ENCODE results near the gene APLP2. TPM values are rescaled to one million over a fixed set of nuclear protein-coding genes. Genes with fewer than 3 reads are reported as not detected.

APLP2 gene
- total and polyA plus RNA-seq, 4 donors, result 190 to 337 (median 233) TPM

- no peak for TF ChIP-seq CTCF (IDR thresholded peaks at IDR 0.05; ENCODE audit: low read depth, low read length, missing input control)
- no peak for TF ChIP-seq FOXA1 (IDR thresholded peaks at IDR 0.05)
- no peak for TF ChIP-seq HNF4G (IDR thresholded peaks at IDR 0.05)
- TF ChIP-seq, protein P1, sequence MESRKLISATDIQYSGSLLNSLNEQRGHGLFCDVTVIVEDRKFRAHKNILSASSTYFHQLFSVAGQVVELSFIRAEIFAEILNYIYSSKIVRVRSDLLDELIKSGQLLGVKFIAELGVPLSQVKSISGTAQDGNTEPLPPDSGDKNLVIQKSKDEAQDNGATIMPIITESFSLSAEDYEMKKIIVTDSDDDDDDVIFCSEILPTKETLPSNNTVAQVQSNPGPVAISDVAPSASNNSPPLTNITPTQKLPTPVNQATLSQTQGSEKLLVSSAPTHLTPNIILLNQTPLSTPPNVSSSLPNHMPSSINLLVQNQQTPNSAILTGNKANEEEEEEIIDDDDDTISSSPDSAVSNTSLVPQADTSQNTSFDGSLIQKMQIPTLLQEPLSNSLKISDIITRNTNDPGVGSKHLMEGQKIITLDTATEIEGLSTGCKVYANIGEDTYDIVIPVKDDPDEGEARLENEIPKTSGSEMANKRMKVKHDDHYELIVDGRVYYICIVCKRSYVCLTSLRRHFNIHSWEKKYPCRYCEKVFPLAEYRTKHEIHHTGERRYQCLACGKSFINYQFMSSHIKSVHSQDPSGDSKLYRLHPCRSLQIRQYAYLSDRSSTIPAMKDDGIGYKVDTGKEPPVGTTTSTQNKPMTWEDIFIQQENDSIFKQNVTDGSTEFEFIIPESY (IDR thresholded peaks at IDR 0.05), result no peak
- no peak for TF ChIP-seq SP1 (IDR thresholded peaks at IDR 0.05)
- no peak for TF ChIP-seq RXRA (IDR thresholded peaks at IDR 0.05)
- no peak for TF ChIP-seq FOXA2 (IDR thresholded peaks at IDR 0.05)
- TF ChIP-seq JUND (IDR thresholded peaks at IDR 0.05), result no peak
- TF ChIP-seq RAD21 (IDR thresholded peaks at IDR 0.05), result no peak
Measured at GRCh38 chr11:130047141-130047540, 22.6 kb upstream of the APLP2 start (continued).

DNA sequence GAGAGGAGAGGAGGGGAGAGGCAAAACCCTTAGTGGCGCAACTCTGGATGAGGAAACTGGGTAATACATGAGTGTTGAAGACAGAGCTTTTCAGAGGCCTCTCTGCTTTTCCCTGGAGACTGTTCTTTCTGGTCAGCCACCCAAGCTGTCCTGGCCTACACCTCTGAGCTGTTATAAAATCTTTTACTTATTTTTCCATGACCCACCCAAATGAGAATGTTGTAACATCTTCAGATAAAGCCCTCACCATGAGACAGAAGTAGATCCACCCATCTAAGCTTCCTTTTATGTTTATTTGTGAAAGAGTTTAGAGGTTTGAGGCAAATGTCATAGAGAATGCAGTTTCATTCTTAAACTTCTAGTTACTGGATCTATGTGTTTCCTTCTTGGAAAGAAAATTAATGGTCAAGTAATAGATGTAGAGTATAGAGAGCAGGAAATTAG, 20.3 kb upstream of the APLP2 start:
- TF ChIP-seq TAF1 (conservative IDR thresholded peaks at IDR 0.05) (no peak), JUND (IDR thresholded peaks at IDR 0.05) (no peak), HNF4A (conservative IDR thresholded peaks at IDR 0.05) (no peak), RXRA (IDR thresholded peaks at IDR 0.05) (no peak), YY1 (IDR thresholded peaks at IDR 0.05) (no peak), CTCF (IDR thresholded peaks at IDR 0.05; ENCODE audit: low read depth, low read length, missing input control) (no peak), NR2F2 (IDR thresholded peaks at IDR 0.05) (no peak), GABPA (IDR thresholded peaks at IDR 0.05 in 1 of 2, conservative IDR thresholded peaks at IDR 0.05 in 1 of 2) (no peak), ATF3 (IDR thresholded peaks at IDR 0.05) (no peak), EGR1 (IDR thresholded peaks at IDR 0.05; ENCODE audit: low read depth in 2 of 2) (no peak), HNF4G (IDR thresholded peaks at IDR 0.05) (no peak), FOXA2 (IDR thresholded peaks at IDR 0.05) (no peak), RAD21 (IDR thresholded peaks at IDR 0.05) (no peak), MAX (IDR thresholded peaks at IDR 0.05) (no peak), FOXA1 (IDR thresholded peaks at IDR 0.05) (no peak), SP1 (IDR thresholded peaks at IDR 0.05) (no peak)
- TF ChIP-seq, protein P2, sequence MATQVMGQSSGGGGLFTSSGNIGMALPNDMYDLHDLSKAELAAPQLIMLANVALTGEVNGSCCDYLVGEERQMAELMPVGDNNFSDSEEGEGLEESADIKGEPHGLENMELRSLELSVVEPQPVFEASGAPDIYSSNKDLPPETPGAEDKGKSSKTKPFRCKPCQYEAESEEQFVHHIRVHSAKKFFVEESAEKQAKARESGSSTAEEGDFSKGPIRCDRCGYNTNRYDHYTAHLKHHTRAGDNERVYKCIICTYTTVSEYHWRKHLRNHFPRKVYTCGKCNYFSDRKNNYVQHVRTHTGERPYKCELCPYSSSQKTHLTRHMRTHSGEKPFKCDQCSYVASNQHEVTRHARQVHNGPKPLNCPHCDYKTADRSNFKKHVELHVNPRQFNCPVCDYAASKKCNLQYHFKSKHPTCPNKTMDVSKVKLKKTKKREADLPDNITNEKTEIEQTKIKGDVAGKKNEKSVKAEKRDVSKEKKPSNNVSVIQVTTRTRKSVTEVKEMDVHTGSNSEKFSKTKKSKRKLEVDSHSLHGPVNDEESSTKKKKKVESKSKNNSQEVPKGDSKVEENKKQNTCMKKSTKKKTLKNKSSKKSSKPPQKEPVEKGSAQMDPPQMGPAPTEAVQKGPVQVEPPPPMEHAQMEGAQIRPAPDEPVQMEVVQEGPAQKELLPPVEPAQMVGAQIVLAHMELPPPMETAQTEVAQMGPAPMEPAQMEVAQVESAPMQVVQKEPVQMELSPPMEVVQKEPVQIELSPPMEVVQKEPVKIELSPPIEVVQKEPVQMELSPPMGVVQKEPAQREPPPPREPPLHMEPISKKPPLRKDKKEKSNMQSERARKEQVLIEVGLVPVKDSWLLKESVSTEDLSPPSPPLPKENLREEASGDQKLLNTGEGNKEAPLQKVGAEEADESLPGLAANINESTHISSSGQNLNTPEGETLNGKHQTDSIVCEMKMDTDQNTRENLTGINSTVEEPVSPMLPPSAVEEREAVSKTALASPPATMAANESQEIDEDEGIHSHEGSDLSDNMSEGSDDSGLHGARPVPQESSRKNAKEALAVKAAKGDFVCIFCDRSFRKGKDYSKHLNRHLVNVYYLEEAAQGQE (IDR thresholded peaks at IDR 0.05), result no peak
- TF ChIP-seq, protein P1 (IDR thresholded peaks at IDR 0.05), result no peak
- H3K27me3 ChIP-seq (ENCODE audit: control insufficient read depth in 4 of 4, insufficient read depth in 4 of 4, low read length in 3 of 4), result no peaks in the 10 kb centered on the region
- no peak for DNase-seq (ENCODE audit: low spot score)
- H3K9ac ChIP-seq (ENCODE audit: low read depth in 1 of 2, low read length in 2 of 2), result no peak overlapping the region
- H3K9me3 ChIP-seq (ENCODE audit: control insufficient read depth in 4 of 4, low read length in 3 of 4), result peaks cover 0 to 2% (median 1%) of the 10 kb centered on the region in 4 donors
- no peak overlapping the region for H3K4me3 ChIP-seq (ENCODE audit: low read depth in 1 of 3, low read length in 3 of 3)
- no peaks in the 10 kb centered on the region for H3K36me3 ChIP-seq (ENCODE audit: control insufficient read depth in 4 of 4, insufficient read depth in 3 of 4, low read depth in 1 of 4, low read length in 3 of 4)
- 93% methylated on average over 1 of the region's 1 CpG for WGBS
- no peaks in the 10 kb centered on the region for H3K4me1 ChIP-seq (ENCODE audit: control insufficient read depth in 4 of 4, insufficient read depth in 4 of 4, low read length in 3 of 4)
- no peak overlapping the region for H3K27ac ChIP-seq (ENCODE audit: low read depth in 1 of 2, low read length in 2 of 2)
